ENCODE results near the gene NIPBL.

DNA sequence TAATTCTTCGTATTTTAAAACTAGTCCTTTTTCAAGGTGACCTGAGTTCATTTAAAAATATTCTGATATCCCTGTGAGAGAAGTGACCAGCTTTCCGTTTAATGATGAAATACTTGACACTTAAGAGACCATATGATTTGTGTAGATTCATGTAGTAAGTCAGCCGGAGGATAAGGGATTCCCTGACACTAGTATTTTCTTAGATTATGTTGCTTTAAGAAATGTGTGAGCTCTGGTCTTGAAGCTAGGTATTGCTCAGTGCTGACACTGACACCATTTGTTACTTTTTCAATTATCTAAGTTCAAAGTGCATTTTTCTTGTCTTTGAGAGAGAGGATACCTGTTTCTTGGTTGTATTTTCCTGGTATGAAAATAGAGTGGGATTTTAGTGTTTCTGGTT is 4.2 kb downstream of the NIPBL start:
- TF ChIP-seq, protein P1, sequence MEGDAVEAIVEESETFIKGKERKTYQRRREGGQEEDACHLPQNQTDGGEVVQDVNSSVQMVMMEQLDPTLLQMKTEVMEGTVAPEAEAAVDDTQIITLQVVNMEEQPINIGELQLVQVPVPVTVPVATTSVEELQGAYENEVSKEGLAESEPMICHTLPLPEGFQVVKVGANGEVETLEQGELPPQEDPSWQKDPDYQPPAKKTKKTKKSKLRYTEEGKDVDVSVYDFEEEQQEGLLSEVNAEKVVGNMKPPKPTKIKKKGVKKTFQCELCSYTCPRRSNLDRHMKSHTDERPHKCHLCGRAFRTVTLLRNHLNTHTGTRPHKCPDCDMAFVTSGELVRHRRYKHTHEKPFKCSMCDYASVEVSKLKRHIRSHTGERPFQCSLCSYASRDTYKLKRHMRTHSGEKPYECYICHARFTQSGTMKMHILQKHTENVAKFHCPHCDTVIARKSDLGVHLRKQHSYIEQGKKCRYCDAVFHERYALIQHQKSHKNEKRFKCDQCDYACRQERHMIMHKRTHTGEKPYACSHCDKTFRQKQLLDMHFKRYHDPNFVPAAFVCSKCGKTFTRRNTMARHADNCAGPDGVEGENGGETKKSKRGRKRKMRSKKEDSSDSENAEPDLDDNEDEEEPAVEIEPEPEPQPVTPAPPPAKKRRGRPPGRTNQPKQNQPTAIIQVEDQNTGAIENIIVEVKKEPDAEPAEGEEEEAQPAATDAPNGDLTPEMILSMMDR (IDR thresholded peaks at IDR 0.05) = no peak
- TF ChIP-seq POLR2AphosphoS5 (IDR thresholded peaks at IDR 0.05) = no peak

Measured in breast epithelium (tissue), 3 donors.